Lung (tissue), 12 donors: ENCODE data around the gene RASSF5. TPM values are rescaled to one million over a fixed set of nuclear protein-coding genes. Genes with fewer than 3 reads are reported as not detected.
A peak's percentile ranks its signal among the peaks of the same experiment; 100 is the strongest.
"Not testable (repeated sequence)": the region's sequence is repeated elsewhere in the genome, so short reads cannot be mapped to it uniquely, and the experiment has no call there.

ENCODE experiments used
- ATAC-seq: fragments of 200-7000 bp; cut with Tn5 transposase; one replicate; pipeline ENCODE4 v1.9.1; 2020; ENCODE audit warnings: moderate number of reproducible peaks; ENCODE audit not compliant: insufficient read depth, low FRiP score
- DNase-seq, 3 donors: peaks; one replicate each; pipeline ENCODE4 v3.0.0-alpha.2; 2013 to 2017
- H3K27ac ChIP-seq, 2 donors: one replicate each; pipeline ENCODE4 v1.5.1; 2013; ENCODE audit warnings: mild to moderate bottlenecking in 2 of 2, moderate library complexity in 2 of 2, control low read depth in 1 of 2, inconsistent platforms in 1 of 2, low read depth in 1 of 2, low read length in 1 of 2
- H3K27me3 ChIP-seq, 3 donors: one replicate each; pipeline ENCODE4 v1.5.1; 2013; ENCODE audit warnings: low read length in 2 of 3; ENCODE audit not compliant: control insufficient read depth in 3 of 3, insufficient read depth in 3 of 3
- H3K36me3 ChIP-seq, 4 donors: one replicate each; pipeline ENCODE4 v1.5.1; 2013; ENCODE audit warnings: low read length in 4 of 4, mild to moderate bottlenecking in 1 of 4, moderate library complexity in 1 of 4; ENCODE audit not compliant: control insufficient read depth in 4 of 4, insufficient read depth in 4 of 4
- H3K4me1 ChIP-seq, 5 donors: one replicate each; pipeline ENCODE4 v1.5.1; 2013; ENCODE audit warnings: low read length in 5 of 5, mild to moderate bottlenecking in 2 of 5, moderate library complexity in 1 of 5; ENCODE audit not compliant: control insufficient read depth in 5 of 5, insufficient read depth in 5 of 5
- H3K4me3 ChIP-seq: one replicate; pipeline ENCODE4 v1.5.1; 2013; ENCODE audit warnings: mild to moderate bottlenecking, control low read depth, moderate library complexity
- H3K9ac ChIP-seq, 2 donors: one replicate each; pipeline ENCODE4 v1.5.1; 2013; ENCODE audit warnings: low read length in 2 of 2, control low read depth in 1 of 2; ENCODE audit not compliant: insufficient read depth in 1 of 2
- H3K9me3 ChIP-seq, 4 donors: one replicate each; pipeline ENCODE4 v1.5.1; 2013; ENCODE audit warnings: low read length in 3 of 4, mild to moderate bottlenecking in 1 of 4, moderate library complexity in 1 of 4; ENCODE audit not compliant: control insufficient read depth in 4 of 4, insufficient read depth in 3 of 4
- WGBS, 2 donors: extraction: QIAGEN DNeasy Blood & Tissue Kit; methylation state at CpG; one replicate each; pipeline ENCODE4 v1.1.7; 2013; 5-methylcytosine and 5-hydroxymethylcytosine counted together
- polyA plus RNA-seq, 2 donors: library from polyadenylated mRNA; stranded (reverse); fragments of 200-250 nt; gene quantifications; one replicate each; pipeline ENCODE4 v1.2.1, GENCODE V29; 2013
- total RNA-seq, 2 donors: library from RNA; depleted of rRNA in 1 of 2; stranded (reverse); fragments of >200 nt in 1 of 2; gene quantifications; one replicate each; pipeline ENCODE4 v1.2.1, GENCODE V29; 2014 to 2021
- TF ChIP-seq, protein P1 (sequence below): IDR thresholded peaks from 2 replicates; pipeline ENCODE4 v1.5.1; 2012; ENCODE audit warnings: mild to moderate bottlenecking; ENCODE audit errors: control extremely low read depth, extremely low read depth
- donor health status: control.
- donor health status: control.
- donor health status: Bipolar disorder and iron deficiency.
- donor health status: healthy.
- donor health status: DM: yes; HTN: yes; CAD: no.

Gene RASSF5
- total and polyA plus RNA-seq, 4 donors, result 10.3 to 38.2 (median 30.7) TPM

GRCh38 chr1:206608108-206608698 is 100.9 kb downstream of the RASSF5 start:
- Histone ChIP-seq H3K4me1 (peaks cover 0 to 9% (median 5%) of the 10 kb centered on the region in 5 donors), H3K9me3 (no peaks in the 10 kb centered on the region), H3K27ac (no peak overlapping the region), H3K27me3 (no peaks in the 10 kb centered on the region), H3K36me3 (peaks cover 4 to 22% (median 10%) of the 10 kb centered on the region in 4 donors), H3K4me3 (no peak overlapping the region), H3K9ac (no peak overlapping the region)
- TF ChIP-seq, protein P1, sequence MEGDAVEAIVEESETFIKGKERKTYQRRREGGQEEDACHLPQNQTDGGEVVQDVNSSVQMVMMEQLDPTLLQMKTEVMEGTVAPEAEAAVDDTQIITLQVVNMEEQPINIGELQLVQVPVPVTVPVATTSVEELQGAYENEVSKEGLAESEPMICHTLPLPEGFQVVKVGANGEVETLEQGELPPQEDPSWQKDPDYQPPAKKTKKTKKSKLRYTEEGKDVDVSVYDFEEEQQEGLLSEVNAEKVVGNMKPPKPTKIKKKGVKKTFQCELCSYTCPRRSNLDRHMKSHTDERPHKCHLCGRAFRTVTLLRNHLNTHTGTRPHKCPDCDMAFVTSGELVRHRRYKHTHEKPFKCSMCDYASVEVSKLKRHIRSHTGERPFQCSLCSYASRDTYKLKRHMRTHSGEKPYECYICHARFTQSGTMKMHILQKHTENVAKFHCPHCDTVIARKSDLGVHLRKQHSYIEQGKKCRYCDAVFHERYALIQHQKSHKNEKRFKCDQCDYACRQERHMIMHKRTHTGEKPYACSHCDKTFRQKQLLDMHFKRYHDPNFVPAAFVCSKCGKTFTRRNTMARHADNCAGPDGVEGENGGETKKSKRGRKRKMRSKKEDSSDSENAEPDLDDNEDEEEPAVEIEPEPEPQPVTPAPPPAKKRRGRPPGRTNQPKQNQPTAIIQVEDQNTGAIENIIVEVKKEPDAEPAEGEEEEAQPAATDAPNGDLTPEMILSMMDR, result peak; percentile 48
- 74 to 78% methylated on average over 7 of the region's 7 CpGs for WGBS, 2 donors
- ATAC-seq, result no peak
- peak in 1 of 3 donors; percentile 26 for DNase-seq

DNA sequence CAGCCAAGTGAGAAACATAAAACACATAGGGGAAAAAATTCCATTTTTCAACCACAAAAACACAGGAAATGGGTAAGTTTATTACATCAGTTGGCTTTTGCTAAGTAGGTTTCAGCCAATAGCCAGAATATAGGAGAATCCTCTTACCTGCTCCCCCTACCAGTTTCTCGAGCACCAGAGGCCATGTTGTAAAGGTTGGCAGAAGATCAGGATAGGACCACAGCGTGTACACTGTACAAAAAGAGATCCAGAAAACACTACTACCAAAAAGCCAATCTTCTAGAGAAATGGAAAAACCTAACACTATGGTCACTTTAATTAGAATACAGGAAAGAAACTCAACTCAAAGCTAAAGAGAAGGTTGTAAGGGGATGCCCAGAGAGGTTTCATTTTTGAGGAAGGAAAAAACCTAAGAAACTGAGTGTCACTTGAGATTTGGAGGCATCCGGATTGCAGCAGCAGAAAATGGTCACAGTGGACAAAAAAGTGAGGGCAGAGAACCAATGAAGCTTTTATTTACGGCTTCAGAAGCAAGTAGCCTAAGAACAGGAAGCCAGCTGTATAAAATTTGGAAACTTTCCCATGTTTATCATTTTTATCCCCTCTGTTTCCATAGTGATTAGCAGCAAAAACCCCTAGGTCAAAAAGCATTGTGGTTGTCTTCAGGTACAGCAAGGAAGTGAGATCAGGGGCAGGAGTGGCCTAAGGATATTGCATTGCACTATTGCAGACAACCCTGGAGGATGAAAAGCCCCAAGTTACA is 102.1 kb downstream of the RASSF5 start:
- no peaks in the 10 kb centered on the region for H3K9me3 ChIP-seq
- no peak overlapping the region for H3K27ac ChIP-seq
- H3K4me1 ChIP-seq, result peaks cover 0 to 9% (median 5%) of the 10 kb centered on the region in 5 donors
- TF ChIP-seq, protein P1, result no peak
- H3K4me3 ChIP-seq, result no peak overlapping the region
- H3K36me3 ChIP-seq, result peaks cover 0 to 18% (median 8%) of the 10 kb centered on the region in 4 donors
- 61 to 65% methylated on average over 4 of the region's 4 CpGs for WGBS, 2 donors
- H3K9ac ChIP-seq, result no peak overlapping the region
- DNase-seq (peak in 2 of 3 donors; percentile 26 to 39), ATAC-seq (no peak)
- no peaks in the 10 kb centered on the region for H3K27me3 ChIP-seq

DNA sequence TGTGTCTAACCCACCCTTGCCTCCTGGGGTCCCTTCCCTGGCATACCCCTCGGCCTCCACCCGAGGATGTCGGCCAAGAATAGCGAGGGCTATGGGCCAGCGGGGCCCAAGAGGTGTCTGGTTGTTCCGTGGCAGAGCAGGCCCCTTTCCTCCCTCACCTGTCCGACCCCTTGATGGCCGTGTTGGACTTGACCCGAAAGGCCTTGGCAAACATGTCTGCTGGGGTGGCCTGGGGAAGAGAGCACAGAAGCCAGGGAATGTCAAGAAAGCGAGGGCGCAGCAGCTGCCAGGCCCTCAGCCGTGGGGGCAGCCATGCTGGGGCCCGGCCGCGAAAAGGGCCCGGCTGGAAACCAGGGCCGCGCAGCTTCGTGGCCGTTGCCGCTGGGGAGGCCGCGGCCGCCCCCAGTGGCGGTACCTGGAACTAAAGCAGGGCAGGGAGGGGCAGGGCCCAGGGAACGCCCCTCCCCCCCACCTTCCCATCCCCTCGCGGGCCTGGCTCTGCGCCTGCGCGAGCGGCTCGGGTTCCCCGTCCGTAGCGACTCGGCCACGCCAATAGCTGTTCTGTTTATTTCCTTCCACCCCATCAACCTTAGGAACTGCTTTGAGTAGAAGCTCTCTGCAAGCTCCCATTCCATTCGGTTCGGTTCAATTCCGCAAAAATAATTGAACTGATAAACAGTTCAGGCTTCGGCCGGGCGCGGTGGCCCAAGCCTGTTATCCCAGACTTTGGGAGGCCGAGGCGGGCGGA is 105.0 kb downstream of the RASSF5 start, which contains the start of gene EIF2D:
TSS of gene EIF2D (minus strand) at position 337 of the 748 bp plus-strand sequence. CDS start at position 214, 123 bp downstream.
- Histone ChIP-seq H3K27ac (peak within 1 kb of the TSS; percentile 86 to 94), H3K9me3 (no peaks in the 10 kb centered on the region), H3K4me3 (peak within 1 kb of the TSS; percentile 71), H3K4me1 (peaks cover 0 to 9% (median 5%) of the 10 kb centered on the region in 5 donors), H3K27me3 (peaks cover 0 to 3% (median 0%) of the 10 kb centered on the region in 3 donors), H3K36me3 (peaks cover 0 to 13% (median 3%) of the 10 kb centered on the region in 4 donors), H3K9ac (peak within 1 kb of the TSS; percentile 91 to 98)
- ATAC-seq (peak; percentile 100), DNase-seq (peak; percentile 96 to 97 (median 97))
- WGBS, 2 donors, result 4 to 7% methylated on average over 40 to 48 of the region's 48 CpGs
- TF ChIP-seq, protein P1, result peak; percentile 85

DNA sequence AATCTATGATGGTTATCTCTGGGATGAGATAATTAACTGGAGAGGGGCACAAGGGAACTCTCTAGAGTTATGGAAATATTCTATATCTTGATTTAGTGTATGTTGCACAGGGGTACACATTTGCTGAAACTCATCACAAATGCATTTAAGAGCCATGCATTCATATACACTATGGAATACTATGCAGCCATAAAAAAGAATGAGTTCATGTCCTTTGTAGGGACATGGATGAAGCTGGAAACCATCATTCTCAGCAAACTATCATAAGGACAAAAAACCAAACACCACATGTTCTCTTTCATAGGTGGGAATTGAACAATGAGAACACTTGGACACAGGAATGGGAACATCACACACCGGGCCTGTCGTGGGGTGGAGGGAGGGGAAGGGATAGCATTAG is 119.1 kb downstream of the RASSF5 start:
- H3K4me3 ChIP-seq, DNase-seq, H3K36me3 ChIP-seq, ATAC-seq, H3K9me3 ChIP-seq, H3K4me1 ChIP-seq, H3K9ac ChIP-seq, H3K27ac ChIP-seq, H3K27me3 ChIP-seq: not testable (repeated sequence)
- 99 to 100% methylated on average over 2 of the region's 2 CpGs for WGBS, 2 donors
